Peyer's patch (tissue), 4 donors: Measurements from ENCODE around the gene LRRTM3. TPM values are rescaled to one million over a fixed set of nuclear protein-coding genes. Genes with fewer than 3 reads are reported as not detected.

Experiments
- DNase-seq, 3 donors: peaks; one replicate each; pipeline ENCODE4 v3.0.0-alpha.2; 2017 to 2019
- H3K27ac ChIP-seq, 4 donors: fragments of 200-600 bp; sonication (generic); one replicate each; pipeline ENCODE4 v1.5.1; 2016 to 2019
- H3K27me3 ChIP-seq, 2 donors: fragments of 200-600 bp; sonication (generic); one replicate each; pipeline ENCODE4 v1.5.1; 2019
- H3K36me3 ChIP-seq, 3 donors: fragments of 200-600 bp; sonication (generic); one replicate each; pipeline ENCODE4 v1.5.1; 2016 to 2019
- H3K4me1 ChIP-seq, 4 donors: fragments of 200-600 bp; sonication (generic); one replicate each; pipeline ENCODE4 v1.5.1; 2016 to 2019
- H3K4me3 ChIP-seq, 4 donors: fragments of 200-600 bp; sonication (generic); 1 replicate in 3 of 4; 2 replicates in 1 of 4; pipeline ENCODE4 v1.5.1; 2016 to 2019; ENCODE audit warnings: mild to moderate bottlenecking in 1 of 4
- H3K9me3 ChIP-seq, 4 donors: fragments of 200-600 bp; sonication (generic); one replicate each; pipeline ENCODE4 v1.5.1; 2016 to 2019; ENCODE audit warnings: mild to moderate bottlenecking in 1 of 4
- CTCF ChIP-seq, 6 experiments: fragments of 450-650 bp in 4 of 6; fragments of 200-600 bp in 2 of 6; sonication (generic) in 1 of 6; IDR thresholded peaks; one replicate each; pipeline ENCODE4 v1.5.1; 2017 to 2019; ENCODE audit warnings: antibody characterized with exemption in 6 of 6, mild to moderate bottlenecking in 3 of 6, moderate library complexity in 1 of 6
- POLR2A ChIP-seq, 2 donors: fragments of 450-650 bp; IDR thresholded peaks; one replicate each; pipeline ENCODE4 v1.5.1; 2017; ENCODE audit warnings: antibody characterized with exemption in 2 of 2, mild to moderate bottlenecking in 2 of 2, moderate library complexity in 2 of 2
- total RNA-seq, 4 donors: library from RNA; depleted of rRNA; stranded (reverse); fragments of >200 nt; gene quantifications; one replicate each; pipeline ENCODE4 v1.1.0, GENCODE V29; 2016

LRRTM3 gene
- total RNA-seq, 4 donors from 2014 or later, result not detected

- DNase-seq, result no peak
- Histone ChIP-seq H3K4me3 (no peak overlapping the region), H3K27me3 (no peaks in the 10 kb centered on the region), H3K36me3 (no peaks in the 10 kb centered on the region), H3K9me3 (no peaks in the 10 kb centered on the region), H3K27ac (no peak overlapping the region), H3K4me1 (no peaks in the 10 kb centered on the region)
- TF ChIP-seq CTCF (IDR thresholded peaks at IDR 0.05) (no peak), POLR2A (IDR thresholded peaks at IDR 0.05) (no peak)
Observed at GRCh38 chr10:67022099-67022498, 96.3 kb downstream of the LRRTM3 start.

DNA sequence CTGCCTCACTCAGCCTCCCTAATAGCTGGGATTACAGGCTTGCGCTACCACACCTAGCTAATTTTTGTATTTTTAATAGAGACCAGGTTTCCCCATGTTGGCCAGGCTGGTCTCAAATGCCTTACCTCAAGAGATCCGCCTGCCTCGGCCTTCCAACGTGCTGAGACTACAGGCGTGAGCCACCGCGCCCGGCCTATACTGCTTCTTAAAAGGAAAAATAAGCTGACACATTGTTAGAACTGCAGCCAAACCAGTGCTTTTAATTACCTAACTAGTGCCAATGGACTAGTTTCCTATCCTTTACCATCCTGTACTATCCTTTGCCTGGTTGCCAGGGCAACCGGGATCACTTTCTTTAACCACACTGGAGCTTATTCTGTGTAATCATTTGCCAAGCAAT is 108.0 kb downstream of the LRRTM3 start:
- TF ChIP-seq POLR2A (IDR thresholded peaks at IDR 0.05), result no peak
- Histone ChIP-seq H3K9me3 (no peaks in the 10 kb centered on the region), H3K27ac (no peak overlapping the region), H3K4me1 (no peaks in the 10 kb centered on the region), H3K4me3 (no peak overlapping the region), H3K36me3 (no peaks in the 10 kb centered on the region), H3K27me3 (no peaks in the 10 kb centered on the region)
- no peak for DNase-seq

GRCh38 chr10:67036808-67037207 is 111.0 kb downstream of the LRRTM3 start:
- Histone ChIP-seq H3K9me3 (no peaks in the 10 kb centered on the region), H3K4me1 (no peaks in the 10 kb centered on the region), H3K27ac (no peak overlapping the region), H3K36me3 (no peaks in the 10 kb centered on the region), H3K4me3 (no peak overlapping the region), H3K27me3 (no peaks in the 10 kb centered on the region)
- no peak for DNase-seq
- TF ChIP-seq CTCF (IDR thresholded peaks at IDR 0.05), result no peak
- TF ChIP-seq POLR2A (IDR thresholded peaks at IDR 0.05), result no peak

DNA sequence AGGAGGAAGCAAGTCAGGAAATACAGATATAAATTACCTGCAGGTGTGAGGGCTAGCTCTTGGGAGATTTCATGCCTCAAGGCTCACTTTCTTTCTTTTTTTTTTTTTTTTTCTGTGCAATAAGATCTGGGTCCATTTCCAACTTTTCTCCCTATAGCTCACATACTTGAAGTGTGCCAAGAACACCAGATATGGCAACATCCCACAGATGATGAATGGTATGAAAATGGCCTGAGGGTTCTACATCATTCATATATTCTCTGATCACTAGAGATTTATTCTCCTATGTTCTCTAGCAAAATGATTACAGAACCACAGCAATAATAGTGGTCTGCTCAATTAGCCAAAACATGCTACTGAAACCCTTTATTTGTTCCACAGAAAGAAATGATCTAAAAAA is 117.2 kb downstream of the LRRTM3 start:
- Histone ChIP-seq H3K27me3 (no peaks in the 10 kb centered on the region), H3K27ac (no peak overlapping the region), H3K4me3 (no peak overlapping the region), H3K4me1 (no peaks in the 10 kb centered on the region), H3K36me3 (no peaks in the 10 kb centered on the region), H3K9me3 (no peaks in the 10 kb centered on the region)
- TF ChIP-seq CTCF (IDR thresholded peaks at IDR 0.05) (no peak), POLR2A (IDR thresholded peaks at IDR 0.05) (no peak)
- no peak for DNase-seq

GRCh38 chr10:67045404-67045803 is 119.6 kb downstream of the LRRTM3 start:
- DNase-seq, result no peak
- no peak overlapping the region for H3K4me3 ChIP-seq
- H3K27ac ChIP-seq, result no peak overlapping the region
- H3K4me1 ChIP-seq, result no peaks in the 10 kb centered on the region
- H3K27me3 ChIP-seq, result no peaks in the 10 kb centered on the region
- TF ChIP-seq POLR2A (IDR thresholded peaks at IDR 0.05), result no peak
- TF ChIP-seq CTCF (IDR thresholded peaks at IDR 0.05), result no peak
- H3K9me3 ChIP-seq, result no peaks in the 10 kb centered on the region
- H3K36me3 ChIP-seq, result no peaks in the 10 kb centered on the region

DNA sequence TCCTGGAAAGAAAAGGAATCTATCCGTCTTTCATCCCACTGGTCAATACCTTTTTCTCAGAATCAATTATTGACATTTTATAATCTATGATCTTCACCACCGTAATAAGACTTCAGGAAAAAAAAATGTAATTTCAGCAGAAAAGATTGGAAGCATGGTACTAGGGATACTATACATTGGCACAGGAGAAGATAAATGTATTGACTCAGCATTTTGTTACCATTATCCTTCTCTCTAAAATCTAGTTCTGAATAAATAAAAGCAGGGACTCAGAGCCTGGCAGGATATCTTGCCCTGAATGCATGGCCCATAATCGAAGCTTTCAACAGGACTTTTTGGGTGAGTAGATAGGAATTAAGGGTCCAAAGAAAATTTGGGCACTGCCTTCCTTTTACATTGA is 120.7 kb downstream of the LRRTM3 start:
- DNase-seq, result no peak

More for the DNA sequence above, 120.7 kb downstream of the LRRTM3 start:
- no peak overlapping the region for H3K27ac ChIP-seq
- no peaks in the 10 kb centered on the region for H3K9me3 ChIP-seq
- H3K4me3 ChIP-seq, result no peak overlapping the region
- H3K36me3 ChIP-seq, result no peaks in the 10 kb centered on the region
- no peaks in the 10 kb centered on the region for H3K27me3 ChIP-seq
- TF ChIP-seq CTCF (IDR thresholded peaks at IDR 0.05) (no peak), POLR2A (IDR thresholded peaks at IDR 0.05) (no peak)
- no peaks in the 10 kb centered on the region for H3K4me1 ChIP-seq
